ENCODE data around the gene IL24.

- TF ChIP-seq, protein P1, sequence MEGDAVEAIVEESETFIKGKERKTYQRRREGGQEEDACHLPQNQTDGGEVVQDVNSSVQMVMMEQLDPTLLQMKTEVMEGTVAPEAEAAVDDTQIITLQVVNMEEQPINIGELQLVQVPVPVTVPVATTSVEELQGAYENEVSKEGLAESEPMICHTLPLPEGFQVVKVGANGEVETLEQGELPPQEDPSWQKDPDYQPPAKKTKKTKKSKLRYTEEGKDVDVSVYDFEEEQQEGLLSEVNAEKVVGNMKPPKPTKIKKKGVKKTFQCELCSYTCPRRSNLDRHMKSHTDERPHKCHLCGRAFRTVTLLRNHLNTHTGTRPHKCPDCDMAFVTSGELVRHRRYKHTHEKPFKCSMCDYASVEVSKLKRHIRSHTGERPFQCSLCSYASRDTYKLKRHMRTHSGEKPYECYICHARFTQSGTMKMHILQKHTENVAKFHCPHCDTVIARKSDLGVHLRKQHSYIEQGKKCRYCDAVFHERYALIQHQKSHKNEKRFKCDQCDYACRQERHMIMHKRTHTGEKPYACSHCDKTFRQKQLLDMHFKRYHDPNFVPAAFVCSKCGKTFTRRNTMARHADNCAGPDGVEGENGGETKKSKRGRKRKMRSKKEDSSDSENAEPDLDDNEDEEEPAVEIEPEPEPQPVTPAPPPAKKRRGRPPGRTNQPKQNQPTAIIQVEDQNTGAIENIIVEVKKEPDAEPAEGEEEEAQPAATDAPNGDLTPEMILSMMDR (conservative IDR thresholded peaks at IDR 0.05), result no peak
- no peak for TF ChIP-seq EZH2 (IDR thresholded peaks at IDR 0.05; ENCODE audit: low read depth)
These were observed 24.6 kb downstream of the IL24 start, which contains the start of gene FCMR for GRCh38 chr1:206921772-206922265.

Measured in PC-9 (cell line).